Spleen (tissue), 11 donors: ENCODE data around the gene FDX2. TPM values are rescaled to one million over a fixed set of nuclear protein-coding genes. Genes with fewer than 3 reads are reported as not detected.
A peak's percentile ranks its signal among the peaks of the same experiment; 100 is the strongest.

Source experiments
- DNase-seq: peaks from one replicate; pipeline ENCODE4 v3.0.0-alpha.2; 2020
- H3K27ac ChIP-seq, 8 donors: fragments of 200-600 bp; sonication (generic) in 7 of 8; 1 replicate in 4 of 8; 2 replicates in 4 of 8; pipeline versions ENCODE4 v1.5.0 to v1.8.0; 2016 to 2021; ENCODE audit warnings: inconsistent platforms in 4 of 8, mild to moderate bottlenecking in 4 of 8, moderate library complexity in 1 of 8
- H3K27me3 ChIP-seq, 7 donors: fragments of 200-600 bp; sonication (generic) in 6 of 7; replicated peaks in 1 of 7; 1 replicate in 4 of 7; 2 replicates in 3 of 7; pipeline versions ENCODE4 v1.5.0 to v1.8.0; 2016 to 2021; ENCODE audit warnings: inconsistent platforms in 3 of 7, mild to moderate bottlenecking in 1 of 7
- H3K36me3 ChIP-seq, 6 donors: fragments of 200-600 bp; sonication (generic) in 5 of 6; 1 replicate in 4 of 6; 2 replicates in 2 of 6; pipeline versions ENCODE4 v1.5.0 to v1.8.0; 2016 to 2021; ENCODE audit warnings: inconsistent platforms in 2 of 6
- H3K4me1 ChIP-seq, 6 donors: fragments of 200-600 bp; sonication (generic) in 5 of 6; 1 replicate in 3 of 6; 2 replicates in 3 of 6; pipeline versions ENCODE4 v1.5.0 to v1.8.0; 2016 to 2021; ENCODE audit warnings: inconsistent platforms in 3 of 6
- H3K4me3 ChIP-seq, 8 donors: fragments of 200-600 bp; sonication (generic) in 7 of 8; 1 replicate in 4 of 8; 2 replicates in 4 of 8; pipeline versions ENCODE4 v1.5.0 to v1.8.0; 2016 to 2021; ENCODE audit warnings: inconsistent platforms in 4 of 8, mild to moderate bottlenecking in 4 of 8, moderate library complexity in 2 of 8
- H3K9me3 ChIP-seq, 8 donors: fragments of 200-600 bp; sonication (generic) in 7 of 8; 1 replicate in 4 of 8; 2 replicates in 4 of 8; pipeline versions ENCODE4 v1.5.0 to v1.8.0; 2016 to 2021; ENCODE audit warnings: inconsistent platforms in 4 of 8
- POLR2A ChIP-seq, 3 donors: fragments of 450-650 bp; IDR thresholded peaks; one replicate each; pipeline ENCODE4 v1.5.1; 2017; ENCODE audit warnings: antibody characterized with exemption in 3 of 3, mild to moderate bottlenecking in 1 of 3
- POLR2AphosphoS5 ChIP-seq, 3 donors: sonication (generic); formaldehyde crosslinking; IDR thresholded peaks; one replicate each; pipeline ENCODE4 v1.5.1; 2017; ENCODE audit warnings: antibody characterized with exemption in 3 of 3
- WGBS, 5 donors: extraction: QIAGEN DNeasy Blood & Tissue Kit in 3 of 5; methylation state at CpG; one replicate each; pipeline versions ENCODE4 v1.1.5 to v1.1.7; 2013 to 2018; 5-methylcytosine and 5-hydroxymethylcytosine counted together
- intact Hi-C: fragments of 100-400 bp; cut with DNase I; formaldehyde crosslinking; loops from one replicate; pipeline ENCODE4 v1.15.0; 2023; ENCODE audit warnings: low total_unique reads
- polyA plus RNA-seq, 3 donors: library from polyadenylated mRNA; stranded (reverse); fragments of 200-250 nt; gene quantifications; one replicate each; pipeline ENCODE4 v1.2.1, GENCODE V29; 2013
- total RNA-seq, 7 donors: library from RNA; depleted of rRNA in 3 of 7; stranded (reverse); fragments of >200 nt in 3 of 7; fragmentation: NEBNext Ultra II Directional in 4 of 7; extraction: Animal tissue kit (Norgen Biotek cat#: 25700) in 4 of 7; gene quantifications; one replicate each; pipeline versions ENCODE4 v1.1.0 to v1.2.1, GENCODE V29; 2016 to 2021
- TF ChIP-seq, protein P1 (sequence below), 11 experiments: fragments of 200-600 bp in 7 of 11; fragments of 450-650 bp in 4 of 11; sonication (generic) in 4 of 11; IDR thresholded peaks in 8 of 11; conservative IDR thresholded peaks in 3 of 11; 1 replicate in 7 of 11; 2 replicates in 4 of 11; pipeline versions ENCODE4 v1.4.0 to v1.8.0; 2016 to 2021; ENCODE audit warnings: antibody characterized with exemption in 11 of 11, inconsistent platforms in 4 of 11, mild to moderate bottlenecking in 1 of 11
- donor health status: healthy with polysubstance abuse.
- donor health status: DM: no; HTN: no; CAD: no; lungs with moderate emphysema.
- donor health status: DM: no; HTN: no; CAD: no.
- donor health status: Bipolar disorder and iron deficiency.
- donor health status: healthy.
- donor health status: DM: no; HTN: no; CAD: no.
- donor health status: DM: yes; HTN: yes; CAD: no.

FDX2 gene
- total and polyA plus RNA-seq, 10 donors: 9.1 to 28.1 (median 14.2) TPM

DNA sequence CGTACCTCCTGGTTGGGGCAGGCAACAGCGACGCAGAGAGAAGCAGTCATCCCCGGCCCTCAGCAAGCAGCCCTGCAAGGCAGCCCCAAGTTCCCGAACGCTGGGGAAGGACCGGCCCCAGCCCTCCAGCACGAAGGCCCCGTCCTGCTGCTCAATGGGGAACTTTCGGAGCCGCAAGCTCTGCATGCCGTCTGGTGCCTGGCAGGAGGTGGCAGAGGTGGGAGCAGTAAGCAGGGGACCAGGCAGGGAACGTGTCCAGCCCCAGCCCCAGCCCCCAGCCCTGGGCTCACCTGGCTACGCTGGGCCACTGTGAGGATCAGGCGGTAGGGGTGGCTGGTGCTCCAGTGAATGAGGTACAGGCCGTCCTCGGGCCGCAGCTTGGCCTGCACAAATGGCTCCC lies 46.4 kb upstream of the FDX2 start:
- Histone ChIP-seq H3K4me3 (no peak overlapping the region), H3K9me3 (no peaks in the 10 kb centered on the region), H3K4me1 (no peaks in the 10 kb centered on the region), H3K27me3 (no peaks in the 10 kb centered on the region), H3K27ac (no peak overlapping the region), H3K36me3 (peaks cover 0 to 100% (median 95%) of the 10 kb centered on the region in 6 donors)
- TF ChIP-seq POLR2AphosphoS5 (IDR thresholded peaks at IDR 0.05): no peak
- TF ChIP-seq, protein P1, sequence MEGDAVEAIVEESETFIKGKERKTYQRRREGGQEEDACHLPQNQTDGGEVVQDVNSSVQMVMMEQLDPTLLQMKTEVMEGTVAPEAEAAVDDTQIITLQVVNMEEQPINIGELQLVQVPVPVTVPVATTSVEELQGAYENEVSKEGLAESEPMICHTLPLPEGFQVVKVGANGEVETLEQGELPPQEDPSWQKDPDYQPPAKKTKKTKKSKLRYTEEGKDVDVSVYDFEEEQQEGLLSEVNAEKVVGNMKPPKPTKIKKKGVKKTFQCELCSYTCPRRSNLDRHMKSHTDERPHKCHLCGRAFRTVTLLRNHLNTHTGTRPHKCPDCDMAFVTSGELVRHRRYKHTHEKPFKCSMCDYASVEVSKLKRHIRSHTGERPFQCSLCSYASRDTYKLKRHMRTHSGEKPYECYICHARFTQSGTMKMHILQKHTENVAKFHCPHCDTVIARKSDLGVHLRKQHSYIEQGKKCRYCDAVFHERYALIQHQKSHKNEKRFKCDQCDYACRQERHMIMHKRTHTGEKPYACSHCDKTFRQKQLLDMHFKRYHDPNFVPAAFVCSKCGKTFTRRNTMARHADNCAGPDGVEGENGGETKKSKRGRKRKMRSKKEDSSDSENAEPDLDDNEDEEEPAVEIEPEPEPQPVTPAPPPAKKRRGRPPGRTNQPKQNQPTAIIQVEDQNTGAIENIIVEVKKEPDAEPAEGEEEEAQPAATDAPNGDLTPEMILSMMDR (IDR thresholded peaks at IDR 0.05 in 8 of 11, conservative IDR thresholded peaks at IDR 0.05 in 3 of 11): no peak
- TF ChIP-seq POLR2A (IDR thresholded peaks at IDR 0.05): no peak
- DNase-seq: no peak
- intact Hi-C loops: no loop called here
- WGBS, 5 donors: 84 to 100% (median 94%) methylated on average over 6 to 18 of the region's 18 CpGs

DNA sequence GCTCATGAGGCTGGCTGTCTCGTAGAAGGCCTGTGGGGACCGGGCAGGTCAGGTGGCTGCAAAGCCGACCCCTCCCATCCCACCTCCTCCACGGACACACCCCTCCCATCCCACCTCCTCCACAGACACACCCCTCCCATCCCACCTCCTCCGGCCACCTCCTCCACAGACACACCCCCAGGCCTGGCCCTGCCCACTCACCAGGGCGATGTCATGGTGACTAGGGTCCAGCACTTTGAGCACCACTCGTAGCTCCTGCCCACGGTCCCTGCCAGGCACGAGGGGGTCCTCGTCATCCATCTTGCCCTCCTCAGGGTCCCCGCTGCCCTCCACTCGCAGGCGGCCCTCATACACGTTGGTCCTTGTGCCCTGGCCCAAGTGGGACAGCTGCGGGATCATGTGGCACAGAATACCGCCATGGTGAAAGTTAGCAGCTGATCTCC lies 45.8 kb upstream of the FDX2 start:
- H3K36me3 ChIP-seq: peaks cover 0 to 100% (median 96%) of the 10 kb centered on the region in 6 donors
- intact Hi-C loops: no loop called here
- H3K27me3 ChIP-seq: no peaks in the 10 kb centered on the region
- no peak overlapping the region for H3K27ac ChIP-seq
- DNase-seq: no peak
- TF ChIP-seq, protein P1 (IDR thresholded peaks at IDR 0.05 in 8 of 11, conservative IDR thresholded peaks at IDR 0.05 in 3 of 11): no peak
- peak in 1 of 3 donors; percentile 47 for TF ChIP-seq POLR2AphosphoS5 (IDR thresholded peaks at IDR 0.05)
- 85 to 93% (median 90%) methylated on average over 16 of the region's 16 CpGs for WGBS, 5 donors
- no peak overlapping the region for H3K4me3 ChIP-seq
- H3K9me3 ChIP-seq: no peaks in the 10 kb centered on the region
- no peaks in the 10 kb centered on the region for H3K4me1 ChIP-seq

DNA sequence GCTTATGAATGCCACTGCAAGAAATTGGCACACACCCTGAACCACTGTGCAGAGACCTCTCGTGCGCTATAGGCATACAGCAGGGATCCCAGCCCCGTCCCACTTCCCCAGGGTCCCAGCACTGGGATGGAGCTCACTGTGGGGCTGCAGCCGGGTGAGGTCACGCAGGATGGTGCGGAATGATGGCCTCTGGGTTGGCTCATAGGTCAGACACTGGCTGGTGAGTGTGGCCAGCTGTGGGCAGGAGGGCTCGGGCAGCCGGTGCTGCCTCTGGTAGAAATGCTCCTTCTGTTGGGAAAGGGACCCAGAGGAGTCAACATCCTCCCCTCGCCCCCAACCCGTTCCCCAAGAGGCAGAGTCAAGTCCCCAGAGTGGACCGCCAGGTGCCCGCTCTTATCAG lies 40.6 kb upstream of the FDX2 start:
- H3K4me1 ChIP-seq: no peaks in the 10 kb centered on the region
- H3K36me3 ChIP-seq: peaks cover 3 to 100% (median 93%) of the 10 kb centered on the region in 6 donors
- no peak for DNase-seq
- no peaks in the 10 kb centered on the region for H3K27me3 ChIP-seq
- no peak for TF ChIP-seq POLR2AphosphoS5 (IDR thresholded peaks at IDR 0.05)
- no peak for TF ChIP-seq POLR2A (IDR thresholded peaks at IDR 0.05)
- TF ChIP-seq, protein P1 (IDR thresholded peaks at IDR 0.05 in 8 of 11, conservative IDR thresholded peaks at IDR 0.05 in 3 of 11): no peak
- no peak overlapping the region for H3K27ac ChIP-seq
- intact Hi-C loops: no loop called here
- WGBS, 5 donors: 90 to 100% (median 97%) methylated on average over 5 to 12 of the region's 12 CpGs
- no peaks in the 10 kb centered on the region for H3K9me3 ChIP-seq
- H3K4me3 ChIP-seq: no peak overlapping the region

DNA sequence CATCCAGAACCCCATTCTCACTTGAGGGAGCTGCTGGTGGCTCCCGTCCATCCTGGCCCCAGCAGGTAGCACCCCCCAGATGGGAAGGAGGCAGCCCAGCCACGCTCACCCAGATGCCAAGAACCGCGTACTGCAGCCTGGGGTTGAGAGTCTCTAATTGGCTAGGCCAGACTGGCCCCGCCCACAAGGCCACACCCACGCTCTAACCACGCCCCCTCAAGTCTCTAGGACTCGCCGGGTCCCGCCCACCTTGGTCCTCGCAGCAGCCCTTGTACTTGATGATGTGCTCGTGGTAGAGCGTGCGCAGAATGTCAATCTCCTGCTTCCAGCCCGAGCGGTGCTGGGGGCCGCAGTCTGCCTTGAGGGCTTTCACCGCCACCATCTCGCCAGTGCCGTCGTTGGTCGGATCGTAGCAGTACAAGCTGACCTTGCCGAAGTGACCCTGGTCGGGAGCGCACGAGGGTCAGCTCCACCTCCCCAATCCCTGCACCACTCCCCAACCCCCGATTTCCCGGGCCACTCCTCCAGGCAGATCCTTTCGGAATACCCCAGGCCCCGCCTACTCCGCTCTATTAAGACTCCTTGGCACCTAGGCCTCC lies 38.1 kb upstream of the FDX2 start:
- Histone ChIP-seq H3K27ac (no peak overlapping the region), H3K9me3 (no peaks in the 10 kb centered on the region), H3K36me3 (peaks cover 3 to 99% (median 92%) of the 10 kb centered on the region in 6 donors), H3K4me3 (no peak overlapping the region), H3K4me1 (no peaks in the 10 kb centered on the region), H3K27me3 (no peaks in the 10 kb centered on the region)
- intact Hi-C loops: no loop called here
- peak in 1 of 3 donors; percentile 51 for TF ChIP-seq POLR2AphosphoS5 (IDR thresholded peaks at IDR 0.05)
- TF ChIP-seq, protein P1 (IDR thresholded peaks at IDR 0.05 in 8 of 11, conservative IDR thresholded peaks at IDR 0.05 in 3 of 11): no peak
- WGBS, 5 donors: 91 to 98% (median 91%) methylated on average over 24 to 32 of the region's 32 CpGs
- no peak for DNase-seq
